ENCODE data around the gene S100A13. TPM values are rescaled to one million over a fixed set of nuclear protein-coding genes. Genes with fewer than 3 reads are reported as not detected.
"Not testable (repeated sequence)": the region's sequence is repeated elsewhere in the genome, so short reads cannot be mapped to it uniquely, and the experiment has no call there.

S100A13 gene
- total RNA-seq, 6 experiments from 2014 or later, result 162 to 225 (median 208) TPM

DNA sequence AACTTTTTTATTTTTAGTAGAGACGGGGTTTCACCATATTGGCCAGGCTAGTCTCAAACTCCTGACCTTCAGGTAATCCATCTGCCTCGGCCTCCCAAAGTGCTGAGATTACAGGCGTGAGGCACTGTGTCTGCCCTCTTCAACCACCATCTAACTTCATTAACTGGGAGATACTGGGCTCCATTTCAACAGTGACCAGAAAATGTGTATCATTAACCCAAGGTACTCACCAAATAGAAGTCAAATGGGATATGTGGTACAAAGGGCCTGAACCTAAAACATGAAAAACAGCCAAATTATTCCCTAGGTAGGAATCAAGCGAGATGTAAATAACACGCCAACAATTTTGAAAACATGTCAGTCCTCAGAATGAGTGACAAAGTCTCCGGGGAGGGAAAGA is 42.3 kb upstream of the S100A13 start:
- no peaks in the 10 kb centered on the region for H3K9me3 Mint-ChIP-seq
- no peak overlapping the region for H3K4me3 Mint-ChIP-seq
- TF ChIP-seq CTCF (IDR thresholded peaks at IDR 0.05), result no peak
- H3K27me3 Mint-ChIP-seq (ENCODE audit: insufficient read depth), result no peaks in the 10 kb centered on the region; the same call in 1 of the 2 replicates
- peaks cover 23% of the 10 kb centered on the region for H3K36me3 Mint-ChIP-seq (ENCODE audit: low read depth)
- H3K27ac Mint-ChIP-seq, result peak overlapping the region; percentile 43; the same call in 1 of the 2 replicates
- no peak for DNase-seq
- peaks cover 32% of the 10 kb centered on the region for H3K4me1 Mint-ChIP-seq (ENCODE audit: low read depth)

DNA sequence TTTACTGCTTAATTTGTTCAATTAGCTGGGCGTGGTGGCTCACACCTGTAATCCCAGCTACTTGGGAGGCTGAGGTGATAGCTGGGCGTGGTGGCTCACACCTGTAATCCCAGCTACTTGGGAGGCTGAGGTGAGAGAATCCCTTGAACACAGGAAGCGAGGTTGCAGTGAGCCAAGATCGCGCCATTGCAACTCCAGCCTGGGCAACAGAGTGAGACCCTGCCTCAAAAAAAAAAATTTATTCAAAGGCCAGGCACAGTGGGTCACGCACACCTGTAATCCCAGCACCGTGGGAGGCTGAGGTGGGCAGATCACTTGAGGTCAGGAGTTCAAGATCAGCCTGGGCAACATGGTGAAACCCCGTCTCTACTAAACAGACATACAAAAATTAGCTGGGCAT is 41.4 kb upstream of the S100A13 start:
- H3K27ac Mint-ChIP-seq, result peak overlapping the region; percentile 33; the same call in 1 of the 2 replicates
- not testable (repeated sequence) for H3K4me3 Mint-ChIP-seq; DNase-seq; H3K27me3 Mint-ChIP-seq (ENCODE audit: insufficient read depth); H3K9me3 Mint-ChIP-seq
- peaks cover 40% of the 10 kb centered on the region for H3K4me1 Mint-ChIP-seq (ENCODE audit: low read depth)
- H3K36me3 Mint-ChIP-seq (ENCODE audit: low read depth), result peaks cover 31% of the 10 kb centered on the region

DNA sequence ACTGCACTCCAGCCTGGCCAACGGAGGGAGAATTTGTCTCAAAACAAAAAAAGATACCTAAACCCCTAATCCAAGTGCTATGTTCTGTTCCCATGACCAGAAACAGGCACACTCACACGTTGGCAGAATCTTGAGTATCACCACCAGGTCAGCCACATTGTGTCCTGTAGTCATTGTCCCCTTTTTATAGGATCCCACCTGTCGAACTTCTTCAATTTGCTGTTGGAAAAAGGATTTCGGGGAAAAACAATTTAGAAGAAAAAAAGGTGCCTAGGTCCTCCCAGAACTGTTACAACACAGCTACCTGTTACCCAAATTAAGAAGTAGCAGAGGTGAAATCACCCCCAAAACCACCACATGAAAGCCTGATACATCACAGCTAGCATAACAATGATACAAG is 40.1 kb upstream of the S100A13 start:
- Mint-ChIP-seq H3K4me3 (no peak overlapping the region), H3K4me1 (ENCODE audit: low read depth) (peaks cover 44% of the 10 kb centered on the region), H3K9me3 (no peaks in the 10 kb centered on the region), H3K36me3 (ENCODE audit: low read depth) (peaks cover 36% of the 10 kb centered on the region), H3K27ac (no peak overlapping the region), H3K27me3 (ENCODE audit: insufficient read depth) (no peaks in the 10 kb centered on the region; the same call in 1 of the 2 replicates)
- no peak for TF ChIP-seq CTCF (IDR thresholded peaks at IDR 0.05)
- no peak for DNase-seq

DNA sequence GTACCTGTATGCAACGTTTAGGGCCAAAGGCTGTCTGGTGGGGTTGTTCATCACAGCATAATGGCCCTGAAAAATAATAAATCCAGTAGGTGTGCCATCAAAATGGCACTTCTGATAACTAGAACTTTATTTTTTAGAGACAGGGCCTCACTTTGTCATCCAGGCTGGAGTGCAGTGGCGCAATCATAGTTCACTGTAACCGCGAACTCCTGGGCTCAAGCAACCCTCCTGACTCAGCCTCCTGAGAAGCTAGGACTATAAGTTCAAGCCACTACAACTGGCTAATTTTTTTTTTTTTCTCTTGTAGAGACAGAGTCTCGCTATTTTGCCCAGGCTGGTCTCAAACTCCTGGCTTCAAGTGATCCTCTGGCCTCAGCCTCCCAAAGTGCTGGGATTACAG is 35.9 kb upstream of the S100A13 start:
- Mint-ChIP-seq H3K27ac (peak overlapping the region; percentile 75), H3K36me3 (ENCODE audit: low read depth) (peaks cover 58% of the 10 kb centered on the region), H3K4me1 (ENCODE audit: low read depth) (peaks cover 32% of the 10 kb centered on the region), H3K9me3 (no peaks in the 10 kb centered on the region), H3K27me3 (ENCODE audit: insufficient read depth) (no peaks in the 10 kb centered on the region; the same call in 1 of the 2 replicates), H3K4me3 (no peak overlapping the region)
- peak; percentile 36 for DNase-seq
- no peak for TF ChIP-seq CTCF (IDR thresholded peaks at IDR 0.05)

- DNase-seq, result no peak
- Mint-ChIP-seq H3K9me3 (no peaks in the 10 kb centered on the region), H3K27ac (peak overlapping the region; percentile 32), H3K27me3 (ENCODE audit: insufficient read depth) (no peaks in the 10 kb centered on the region; the same call in 1 of the 2 replicates), H3K4me3 (no peak overlapping the region), H3K36me3 (ENCODE audit: low read depth) (peaks cover 49% of the 10 kb centered on the region), H3K4me1 (ENCODE audit: low read depth) (peaks cover 27% of the 10 kb centered on the region)
- no peak for TF ChIP-seq CTCF (IDR thresholded peaks at IDR 0.05)
Measured at GRCh38 chr1:153662269-153662668, 35.0 kb upstream of the S100A13 start.

GRCh38 chr1:153661111-153661708 is 33.9 kb upstream of the S100A13 start:
- Mint-ChIP-seq H3K4me3 (no peak overlapping the region), H3K4me1 (ENCODE audit: low read depth) (peaks cover 27% of the 10 kb centered on the region), H3K27ac (peak overlapping the region; percentile 36; the same call in 1 of the 2 replicates), H3K27me3 (ENCODE audit: insufficient read depth) (no peaks in the 10 kb centered on the region; the same call in 1 of the 2 replicates), H3K9me3 (no peaks in the 10 kb centered on the region), H3K36me3 (ENCODE audit: low read depth) (peaks cover 49% of the 10 kb centered on the region)
- DNase-seq, result no peak
- TF ChIP-seq CTCF (IDR thresholded peaks at IDR 0.05), result no peak
